Transverse colon (tissue), 4 donors: Measurements from ENCODE around the gene CCDC12. TPM values are rescaled to one million over a fixed set of nuclear protein-coding genes. Genes with fewer than 3 reads are reported as not detected.

Experiments
- DNase-seq: peaks from one replicate; pipeline ENCODE4 v3.0.0-alpha.2; 2019
- H3K27ac ChIP-seq, 4 donors: fragments of 200-600 bp; sonication (generic); 2 replicates each; pipeline ENCODE4 v1.5.1; 2016 to 2018; ENCODE audit warnings: inconsistent platforms in 4 of 4
- H3K27me3 ChIP-seq: fragments of 200-600 bp; sonication (generic); 2 replicates; pipeline ENCODE4 v1.5.1; 2017; ENCODE audit warnings: inconsistent platforms
- H3K36me3 ChIP-seq, 4 donors: fragments of 200-600 bp; sonication (generic); 2 replicates each; pipeline ENCODE4 v1.5.1; 2017 to 2019; ENCODE audit warnings: inconsistent platforms in 4 of 4
- H3K4me1 ChIP-seq, 4 donors: fragments of 200-600 bp; sonication (generic); 2 replicates each; pipeline ENCODE4 v1.5.1; 2017 to 2020; ENCODE audit warnings: inconsistent platforms in 4 of 4
- H3K4me3 ChIP-seq, 4 donors: fragments of 200-600 bp; sonication (generic); 1 replicate in 1 of 4; 2 replicates in 3 of 4; pipeline versions ENCODE4 v1.5.1 to v1.6.1; 2017 to 2019; ENCODE audit warnings: inconsistent platforms in 4 of 4
- H3K9me3 ChIP-seq, 2 donors: fragments of 200-600 bp; sonication (generic); 2 replicates each; pipeline ENCODE4 v1.5.1; 2017 to 2019; ENCODE audit warnings: inconsistent platforms in 2 of 2
- CTCF ChIP-seq, 5 experiments: fragments of 200-600 bp in 3 of 5; fragments of 450-650 bp in 2 of 5; sonication (generic) in 3 of 5; IDR thresholded peaks; 1 replicate in 2 of 5; 2 replicates in 3 of 5; pipeline ENCODE4 v1.5.1; 2016 to 2017; ENCODE audit warnings: antibody characterized with exemption in 5 of 5, inconsistent platforms in 3 of 5, mild to moderate bottlenecking in 2 of 5, moderate library complexity in 1 of 5
- EP300 ChIP-seq: sonication (generic); formaldehyde crosslinking; IDR thresholded peaks from one replicate; pipeline ENCODE4 v1.6.1; 2017; ENCODE audit warnings: antibody characterized with exemption, low read depth
- POLR2A ChIP-seq: fragments of 450-650 bp; IDR thresholded peaks from one replicate; pipeline ENCODE4 v1.6.1; 2016; ENCODE audit warnings: antibody characterized with exemption, mild to moderate bottlenecking, moderate library complexity
- POLR2AphosphoS5 ChIP-seq, 3 donors: sonication (generic); formaldehyde crosslinking; IDR thresholded peaks; one replicate each; pipeline ENCODE4 v1.6.1; 2016; ENCODE audit warnings: antibody characterized with exemption in 3 of 3
- WGBS, 2 donors: methylation state at CpG; one replicate each; pipeline ENCODE4 v1.1.5; 2018; ENCODE audit warnings: low coverage in 1 of 2; 5-methylcytosine and 5-hydroxymethylcytosine counted together
- in situ Hi-C, 4 donors: fragments of 200-750 bp; cut with MboI; loops; one replicate each; pipeline versions ENCODE4 v1.15.0 to v1.15.1; 2017; ENCODE audit warnings: low sequenced_read_pairs in 3 of 4, low pct_ligation_motif_present in 1 of 4, low pct_unique_long_range_greater_than_20kb in 1 of 4
- intact Hi-C: fragments of 100-400 bp; cut with DNase I; formaldehyde crosslinking; loops from one replicate; pipeline ENCODE4 v1.15.1; 2023; ENCODE audit warnings: low total_unique reads
- total RNA-seq, 4 donors: library from RNA; depleted of rRNA; stranded (reverse); fragments of >200 nt; gene quantifications; one replicate each; pipeline ENCODE4 v1.1.0, GENCODE V29; 2016

Gene CCDC12
- total RNA-seq, 4 donors from 2014 or later = 50.1 to 72.9 (median 53.0) TPM

- H3K27me3 ChIP-seq = no peaks in the 10 kb centered on the region
- no peak overlapping the region for H3K4me3 ChIP-seq
- in situ Hi-C loops = loop anchor here in 3 of 4 donors (25.0 kb wide), 2 partner anchors 159 to 291 kb away; partner anchors contain the start of genes PRSS50 (in 2 of the 3), TMIE (in 2 of the 3) and SETD2 (in 1 of the 3)
- peaks cover 0 to 5% (median 0%) of the 10 kb centered on the region in 4 donors for H3K4me1 ChIP-seq
- peaks cover 0 to 27% (median 5%) of the 10 kb centered on the region in 4 donors for H3K36me3 ChIP-seq
- DNase-seq = no peak
- WGBS, 2 donors = 92% methylated on average over 5 of the region's 10 CpGs; no CpG with 5 or more reads in 1 of the 2 donors
- no peaks in the 10 kb centered on the region for H3K9me3 ChIP-seq
- no peak for TF ChIP-seq CTCF (IDR thresholded peaks at IDR 0.05)
- TF ChIP-seq POLR2AphosphoS5 (IDR thresholded peaks at IDR 0.05) = no peak
- TF ChIP-seq EP300 = no peak
- TF ChIP-seq POLR2A = no peak
- H3K27ac ChIP-seq = no peak overlapping the region
- intact Hi-C loops = loop anchor here (10.0 kb wide), 1 partner anchor 162 kb away; the partner anchor contains the start of gene SETD2
Observed at GRCh38 chr3:47003056-47003410, 26.5 kb upstream of the CCDC12 start.

GRCh38 chr3:47002171-47003055, 25.9 kb upstream of the CCDC12 start:
- no peaks in the 10 kb centered on the region for H3K27me3 ChIP-seq

GRCh38 chr3:47001731-47002170, 25.2 kb upstream of the CCDC12 start:
- H3K27ac ChIP-seq = no peak overlapping the region
- TF ChIP-seq EP300 (no peak), CTCF (IDR thresholded peaks at IDR 0.05) (no peak), POLR2AphosphoS5 (IDR thresholded peaks at IDR 0.05) (no peak), POLR2A (no peak)
- in situ Hi-C loops = loop anchor here in 3 of 4 donors (25.0 kb wide), 2 partner anchors 161 to 289 kb away; partner anchors contain the start of genes PRSS50 (in 2 of the 3), TMIE (in 2 of the 3) and SETD2 (in 1 of the 3)

More at GRCh38 chr3:47002171-47003055, 25.9 kb upstream of the CCDC12 start:
- DNase-seq = no peak
- H3K4me3 ChIP-seq = no peak overlapping the region
- no peaks in the 10 kb centered on the region for H3K9me3 ChIP-seq
- intact Hi-C loops = loop anchor here (10.0 kb wide), 1 partner anchor 162 kb away; the partner anchor contains the start of gene SETD2
- H3K36me3 ChIP-seq = peaks cover 0 to 27% (median 5%) of the 10 kb centered on the region in 4 donors
- H3K4me1 ChIP-seq = peaks cover 0 to 5% (median 0%) of the 10 kb centered on the region in 4 donors
- no peak overlapping the region for H3K27ac ChIP-seq
- in situ Hi-C loops = loop anchor here in 3 of 4 donors (25.0 kb wide), 2 partner anchors 160 to 290 kb away; partner anchors contain the start of genes PRSS50 (in 2 of the 3), TMIE (in 2 of the 3) and SETD2 (in 1 of the 3)
- no peak for TF ChIP-seq EP300
- 84% methylated on average over 26 of the region's 35 CpGs; no CpG with 5 or more reads in 1 of the 2 donors for WGBS, 2 donors

GRCh38 chr3:47000922-47001730, 24.6 kb upstream of the CCDC12 start:
- no peaks in the 10 kb centered on the region for H3K27me3 ChIP-seq
- no peak for DNase-seq
- WGBS, 2 donors = 83 to 93% methylated on average over 3 to 21 of the region's 25 CpGs
- peaks cover 0 to 5% (median 0%) of the 10 kb centered on the region in 4 donors for H3K4me1 ChIP-seq
- H3K4me3 ChIP-seq = no peak overlapping the region
- H3K9me3 ChIP-seq = no peaks in the 10 kb centered on the region
- no peak overlapping the region for H3K27ac ChIP-seq
- H3K36me3 ChIP-seq = peaks cover 0 to 27% (median 5%) of the 10 kb centered on the region in 4 donors
- TF ChIP-seq POLR2A (no peak), POLR2AphosphoS5 (IDR thresholded peaks at IDR 0.05) (no peak)
- in situ Hi-C loops (loop anchor here in 3 of 4 donors (25.0 kb wide), 2 partner anchors 161 to 289 kb away; partner anchors contain the start of genes PRSS50 (in 2 of the 3), TMIE (in 2 of the 3) and SETD2 (in 1 of the 3)), intact Hi-C loops (loop anchor here (10.0 kb wide), 1 partner anchor 164 kb away; the partner anchor contains the start of gene SETD2)

More at GRCh38 chr3:47001731-47002170, 25.2 kb upstream of the CCDC12 start:
- Histone ChIP-seq H3K4me3 (no peak overlapping the region), H3K9me3 (no peaks in the 10 kb centered on the region), H3K36me3 (peaks cover 0 to 27% (median 5%) of the 10 kb centered on the region in 4 donors), H3K27me3 (no peaks in the 10 kb centered on the region), H3K4me1 (peaks cover 0 to 5% (median 0%) of the 10 kb centered on the region in 4 donors)
- intact Hi-C loops = loop anchor here (10.0 kb wide), 1 partner anchor 163 kb away; the partner anchor contains the start of gene SETD2
- WGBS, 2 donors = 95% methylated on average over 10 of the region's 16 CpGs; no CpG with 5 or more reads in 1 of the 2 donors
- no peak for DNase-seq
